ENCODE measurements around the gene STRIP1. TPM values are rescaled to one million over a fixed set of nuclear protein-coding genes. Genes with fewer than 3 reads are reported as not detected.

STRIP1 gene
- total and polyA plus RNA-seq, 10 of the 15 experiments (the other 5 are each of a cell fraction or from before 2014, with no cell fraction given) = 6.3 to 26.6 (median 18.0) TPM

GRCh38 chr1:110086961-110087360 is 52.5 kb downstream of the STRIP1 start:
- Histone ChIP-seq H3K79me2 (ENCODE audit: control insufficient read depth, insufficient read depth, low read length) (no peaks in the 10 kb centered on the region), H2AFZ (ENCODE audit: control insufficient read depth, low read depth, low read length) (no peak overlapping the region), H3K4me2 (ENCODE audit: control insufficient read depth, insufficient read depth) (no peak overlapping the region), H4K20me1 (ENCODE audit: control insufficient read depth, insufficient read depth) (no peaks in the 10 kb centered on the region), H3K27me3 (replicated peaks in 1 of 2; ENCODE audit: control insufficient read depth in 2 of 2, insufficient read depth in 2 of 2, low read length in 1 of 2) (peaks cover 5 to 8% of the 10 kb centered on the region in 2 experiments; a peak in 2 of 4 replicates), H3K27ac (ENCODE audit: control insufficient read depth, insufficient read depth) (no peak overlapping the region), H3K4me3 (no peak overlapping the region), H3K9me3 (replicated peaks; ENCODE audit: control insufficient read depth, insufficient read depth, low read length) (no peaks in the 10 kb centered on the region), H3K4me1 (ENCODE audit: control insufficient read depth, insufficient read depth, low read length) (peaks cover 5% of the 10 kb centered on the region; the same call in 1 of the 2 replicates), H3K9ac (ENCODE audit: control insufficient read depth, insufficient read depth, low read length) (no peak overlapping the region), H3K36me3 (ENCODE audit: control insufficient read depth in 2 of 2, insufficient read depth in 2 of 2, low read length in 1 of 2) (no peaks in the 10 kb centered on the region)
- TF ChIP-seq ZBTB40 (IDR thresholded peaks at IDR 0.05; ENCODE audit: borderline replicate concordance) (no peak), STAT1 (conservative IDR thresholded peaks at IDR 0.05) (no peak), SMAD5 (IDR thresholded peaks at IDR 0.05; ENCODE audit: low read depth) (no peak), RB1 (IDR thresholded peaks at IDR 0.05; ENCODE audit: borderline replicate concordance) (no peak), CHD4 (IDR thresholded peaks at IDR 0.05) (no peak)
- DNase-seq (ENCODE audit: low read depth, low spot score) = no peak
- no TSS peak for BruUV-seq (replicated peaks)
- intact Hi-C loops (cut with micrococcal nuclease; ENCODE audit: unreplicated experiment) (loop anchor here (10.0 kb wide), 1 partner anchor 378 kb away; no protein-coding TSS in a partner anchor), in situ Hi-C loops (cut with MboI) (no loop called here)
- ChIA-PET POLR2A (no interaction called here), SMC1A (ENCODE audit: uncharacterized antibody, unreplicated experiment) (no interaction called here), RAD21 (ENCODE audit: unreplicated experiment) (no interaction called here), CTCF (interaction anchor here (1.0 to 6.8 kb wide), 5 partner anchors 10 to 409 kb away, joined by 3 to 120 read pairs (median 13); no protein-coding TSS in a partner anchor)
- 33% methylated on average over 4 of the region's 4 CpGs for WGBS (ENCODE audit: insufficient coverage, insufficient replicate concordance, low lambda C conversion rate, missing lambda C conversion rate)
- FAIRE-seq = no peak
- ATAC-seq = no peak
